Loucy (cell line): Measurements from ENCODE around the gene DPP8.

Experiments used
- H2AFZ ChIP-seq: fragments of 200-600 bp; sonication (generic); 2 replicates; pipeline ENCODE4 v1.6.0; 2016; ENCODE audit warnings: antibody characterized with exemption, mild to moderate bottlenecking, low read length, moderate library complexity
- H3F3A ChIP-seq: fragments of 200-600 bp; 2 replicates; pipeline ENCODE4 v1.6.0; 2016; ENCODE audit warnings: antibody characterized with exemption, low read depth, mild to moderate bottlenecking
- H3K27me3 ChIP-seq: fragments of 200-600 bp; sonication (generic); 2 replicates; pipeline ENCODE4 v1.6.1; 2014; ENCODE audit warnings: low read length, mild to moderate bottlenecking; ENCODE audit not compliant: insufficient read depth, poor library complexity, severe bottlenecking
- H3K36me3 ChIP-seq: fragments of 200-600 bp; sonication (generic); 2 replicates; pipeline ENCODE4 v1.6.1; 2016; ENCODE audit warnings: low read length; ENCODE audit not compliant: insufficient read depth
- H3K4me1 ChIP-seq: fragments of 200-600 bp; sonication (generic); 2 replicates; pipeline ENCODE4 v1.5.1; 2014; ENCODE audit warnings: low read length, mild to moderate bottlenecking; ENCODE audit not compliant: insufficient read depth, poor library complexity, severe bottlenecking
- H3K4me2 ChIP-seq: fragments of 200-600 bp; sonication (generic); 2 replicates; pipeline ENCODE4 v1.6.0; 2014; ENCODE audit warnings: antibody characterized with exemption, low read length, low read depth, mild to moderate bottlenecking; ENCODE audit not compliant: poor library complexity, severe bottlenecking
- H3K4me3 ChIP-seq: fragments of 200-600 bp; sonication (generic); 2 replicates; pipeline ENCODE4 v1.5.1; 2014; ENCODE audit warnings: low read length, mild to moderate bottlenecking, mixed read lengths; ENCODE audit not compliant: poor library complexity, severe bottlenecking
- H3K79me2 ChIP-seq: fragments of 200-600 bp; sonication (generic); 2 replicates; pipeline ENCODE4 v1.6.1; 2014; ENCODE audit warnings: low read length; ENCODE audit not compliant: insufficient read depth
- H3K9ac ChIP-seq: fragments of 200-600 bp; sonication (generic); 2 replicates; pipeline ENCODE4 v1.6.0; 2014; ENCODE audit warnings: mild to moderate bottlenecking, low read depth, low read length, moderate library complexity; ENCODE audit not compliant: poor library complexity, severe bottlenecking
- H3K9me2 ChIP-seq: fragments of 200-600 bp; sonication (generic); replicated peaks from 2 replicates; pipeline ENCODE4 v1.6.1; 2016; ENCODE audit warnings: low read depth, low read length, mixed read lengths
- H3K9me3 ChIP-seq: fragments of 200-600 bp; sonication (generic); 2 replicates; pipeline ENCODE4 v1.6.1; 2014; ENCODE audit warnings: mild to moderate bottlenecking, antibody characterized with exemption, low read length, low read depth; ENCODE audit not compliant: insufficient read depth
- H4K20me1 ChIP-seq: fragments of 200-600 bp; sonication (generic); 2 replicates; pipeline ENCODE4 v1.6.0; 2014; ENCODE audit warnings: antibody characterized with exemption, low read length, mild to moderate bottlenecking; ENCODE audit not compliant: insufficient read depth, poor library complexity, severe bottlenecking
- CTCF ChIP-seq: fragments of 200-600 bp; sonication (generic); conservative IDR thresholded peaks from 2 replicates; pipeline ENCODE4 v1.5.1; 2014; ENCODE audit warnings: mild to moderate bottlenecking, antibody characterized with exemption, low read length
- EZH2phosphoT487 ChIP-seq: fragments of 200-600 bp; IDR thresholded peaks from 2 replicates; pipeline ENCODE4 v1.6.1; 2018; ENCODE audit warnings: antibody characterized with exemption, mild to moderate bottlenecking, moderate library complexity, borderline replicate concordance

The DPP8 gene

GRCh38 chr15:65396965-65397317 lies 120.5 kb downstream of the DPP8 start:
- no peaks in the 10 kb centered on the region for H3F3A ChIP-seq
- H3K4me2 ChIP-seq, result no peak overlapping the region
- H3K4me1 ChIP-seq, result peaks cover 5% of the 10 kb centered on the region
- no peak overlapping the region for H2AFZ ChIP-seq
- no peaks in the 10 kb centered on the region for H3K9me3 ChIP-seq
- H3K79me2 ChIP-seq, result no peaks in the 10 kb centered on the region
- no peaks in the 10 kb centered on the region for H3K36me3 ChIP-seq
- H3K9me2 ChIP-seq, result no peaks in the 10 kb centered on the region
- no peak overlapping the region for H3K4me3 ChIP-seq
- H3K9ac ChIP-seq, result no peak overlapping the region
- TF ChIP-seq CTCF (no peak), EZH2phosphoT487 (no peak)
- no peaks in the 10 kb centered on the region for H4K20me1 ChIP-seq
- H3K27me3 ChIP-seq, result no peaks in the 10 kb centered on the region

- Histone ChIP-seq H3K4me3 (no peak overlapping the region), H3K27me3 (no peaks in the 10 kb centered on the region), H3K79me2 (no peaks in the 10 kb centered on the region), H3K9ac (no peak overlapping the region), H4K20me1 (no peaks in the 10 kb centered on the region), H3K9me3 (no peaks in the 10 kb centered on the region), H2AFZ (no peak overlapping the region), H3K9me2 (no peaks in the 10 kb centered on the region), H3K4me2 (no peak overlapping the region), H3K36me3 (no peaks in the 10 kb centered on the region), H3F3A (no peaks in the 10 kb centered on the region), H3K4me1 (peaks cover 5% of the 10 kb centered on the region)
- TF ChIP-seq CTCF, result no peak
- no peak for TF ChIP-seq EZH2phosphoT487
Measured at GRCh38 chr15:65396283-65396964, 121.1 kb downstream of the DPP8 start.

DNA sequence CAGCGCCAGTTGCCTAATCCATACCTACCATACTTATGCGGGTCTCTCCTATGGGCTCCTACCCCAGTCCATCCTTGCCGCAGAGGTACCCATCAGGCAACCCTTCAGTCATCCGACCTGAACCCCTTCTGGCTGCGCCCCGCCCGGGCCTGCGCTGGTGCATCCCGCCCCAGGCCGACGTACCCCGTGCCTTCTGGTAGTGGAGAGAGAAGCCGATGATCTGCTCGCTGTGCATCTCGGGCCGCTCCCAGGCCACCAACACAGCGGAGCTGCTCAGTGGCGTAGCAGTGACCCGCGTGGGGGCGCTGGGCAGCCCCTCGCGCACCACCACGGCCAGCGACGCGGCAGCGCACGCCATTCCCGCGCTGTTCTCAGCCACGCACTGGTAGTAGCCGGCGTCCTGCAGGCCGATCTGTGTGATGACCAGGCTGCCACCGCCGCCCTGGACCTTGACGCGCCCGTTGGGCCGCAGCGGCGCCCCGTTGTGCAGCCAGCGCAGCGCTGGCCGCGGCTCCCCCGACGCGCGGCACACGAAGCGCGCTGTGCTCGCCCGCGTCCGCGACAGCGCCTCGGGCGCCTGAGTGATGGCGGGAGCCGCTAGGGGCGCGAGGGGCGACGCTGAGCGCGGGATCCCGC lies 121.8 kb downstream of the DPP8 start:
- H3K4me2 ChIP-seq, result no peak overlapping the region
- no peaks in the 10 kb centered on the region for H3K27me3 ChIP-seq
- H3K9me2 ChIP-seq, result no peaks in the 10 kb centered on the region
- H3K36me3 ChIP-seq, result no peaks in the 10 kb centered on the region
- H4K20me1 ChIP-seq, result no peaks in the 10 kb centered on the region
- no peak overlapping the region for H3K9ac ChIP-seq
- H2AFZ ChIP-seq, result no peak overlapping the region
- H3K4me1 ChIP-seq, result no peaks in the 10 kb centered on the region
- no peak for TF ChIP-seq CTCF
- no peak for TF ChIP-seq EZH2phosphoT487
- H3K4me3 ChIP-seq, result no peak overlapping the region
- H3F3A ChIP-seq, result no peaks in the 10 kb centered on the region
- no peaks in the 10 kb centered on the region for H3K9me3 ChIP-seq
- H3K79me2 ChIP-seq, result no peaks in the 10 kb centered on the region
